OCI-LY7 (cell line): ENCODE results near the gene B3GALT6.

ENCODE experiments used
- EZH2phosphoT487 ChIP-seq: fragments of 200-600 bp; sonication (generic); IDR thresholded peaks from 2 replicates; pipeline ENCODE4 v1.6.1; 2018; ENCODE audit warnings: low read depth, borderline replicate concordance, mild to moderate bottlenecking, mixed run types, antibody characterized with exemption, low read length, moderate library complexity, mixed read lengths
- TF ChIP-seq, protein P1 (sequence below): fragments of 200-600 bp; sonication (generic); conservative IDR thresholded peaks from 2 replicates; pipeline ENCODE4 v1.5.1; 2014; ENCODE audit warnings: mild to moderate bottlenecking, antibody characterized with exemption, low read length, moderate library complexity, mixed read lengths

GRCh38 chr1:1182491-1183220 lies 49.4 kb upstream of the B3GALT6 start:
- no peak for TF ChIP-seq EZH2phosphoT487
- TF ChIP-seq, protein P1, sequence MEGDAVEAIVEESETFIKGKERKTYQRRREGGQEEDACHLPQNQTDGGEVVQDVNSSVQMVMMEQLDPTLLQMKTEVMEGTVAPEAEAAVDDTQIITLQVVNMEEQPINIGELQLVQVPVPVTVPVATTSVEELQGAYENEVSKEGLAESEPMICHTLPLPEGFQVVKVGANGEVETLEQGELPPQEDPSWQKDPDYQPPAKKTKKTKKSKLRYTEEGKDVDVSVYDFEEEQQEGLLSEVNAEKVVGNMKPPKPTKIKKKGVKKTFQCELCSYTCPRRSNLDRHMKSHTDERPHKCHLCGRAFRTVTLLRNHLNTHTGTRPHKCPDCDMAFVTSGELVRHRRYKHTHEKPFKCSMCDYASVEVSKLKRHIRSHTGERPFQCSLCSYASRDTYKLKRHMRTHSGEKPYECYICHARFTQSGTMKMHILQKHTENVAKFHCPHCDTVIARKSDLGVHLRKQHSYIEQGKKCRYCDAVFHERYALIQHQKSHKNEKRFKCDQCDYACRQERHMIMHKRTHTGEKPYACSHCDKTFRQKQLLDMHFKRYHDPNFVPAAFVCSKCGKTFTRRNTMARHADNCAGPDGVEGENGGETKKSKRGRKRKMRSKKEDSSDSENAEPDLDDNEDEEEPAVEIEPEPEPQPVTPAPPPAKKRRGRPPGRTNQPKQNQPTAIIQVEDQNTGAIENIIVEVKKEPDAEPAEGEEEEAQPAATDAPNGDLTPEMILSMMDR = no peak
